Activated CD8-positive, alpha-beta memory T cell treated with anti-CD3 and anti-CD28 coated beads, Interleukin-2, amount 10 ng/mL, durations not matched to agents 7 days and 5 days (primary cell): ENCODE data around the gene GLT1D1. TPM values are rescaled to one million over a fixed set of nuclear protein-coding genes. Genes with fewer than 3 reads are reported as not detected.
"Not testable (repeated sequence)": the region's sequence is repeated elsewhere in the genome, so short reads cannot be mapped to it uniquely, and the experiment has no call there.

Experiments used
- ATAC-seq: fragments of 150-1000 bp; cut with Tn5 transposase; one replicate; pipeline ENCODE4 v1.10.0; 2021; ENCODE audit warnings: moderate library complexity
- CTCF ChIA-PET: fragments of 350-600 bp; sonication (Branson Sonifier 250); formaldehyde crosslinking; loops from one replicate; lab custom pipeline; 2021; ENCODE audit warnings: antibody characterized with exemption; lab: Charles Lee
- DNase-seq: peaks from one replicate; pipeline ENCODE4 v3.0.0-alpha.2; 2020
- H3K27ac Mint-ChIP-seq: one replicate; pipeline ENCODE4 v1.8.0; 2021; ENCODE audit warnings: mild to moderate bottlenecking, mixed read lengths
- H3K27me3 Mint-ChIP-seq: one replicate; pipeline ENCODE4 v1.8.0; 2021; ENCODE audit warnings: mixed read lengths
- H3K36me3 Mint-ChIP-seq: one replicate; pipeline ENCODE4 v1.8.0; 2021; ENCODE audit warnings: mild to moderate bottlenecking, mixed read lengths
- H3K4me1 Mint-ChIP-seq: one replicate; pipeline ENCODE4 v1.8.0; 2021; ENCODE audit warnings: mixed read lengths
- H3K4me3 Mint-ChIP-seq: one replicate; pipeline ENCODE4 v1.8.0; 2021; ENCODE audit warnings: mild to moderate bottlenecking, moderate library complexity, mixed read lengths
- H3K9me3 Mint-ChIP-seq: one replicate; pipeline ENCODE4 v1.8.0; 2022; ENCODE audit warnings: low read depth, mixed read lengths
- total RNA-seq, 2 experiments: library from RNA; stranded (reverse); gene quantifications; one replicate each; pipeline ENCODE4 v1.2.3, GENCODE V29; 2021

The GLT1D1 gene
- total RNA-seq, 2 experiments from 2014 or later: 0.12 to 0.70 TPM

GRCh38 chr12:128827724-128828123 is 25.6 kb upstream of the GLT1D1 start:
- Mint-ChIP-seq H3K27ac (no peak overlapping the region), H3K9me3 (no peaks in the 10 kb centered on the region), H3K4me3 (no peak overlapping the region), H3K27me3 (peaks cover 4% of the 10 kb centered on the region), H3K4me1 (peaks cover 28% of the 10 kb centered on the region), H3K36me3 (peaks cover 4% of the 10 kb centered on the region)
- DNase-seq (no peak), ATAC-seq (no peak)
- CTCF ChIA-PET: no interaction called here

GRCh38 chr12:128829861-128830504 is 23.3 kb upstream of the GLT1D1 start:
- H3K36me3 Mint-ChIP-seq: peaks cover 4% of the 10 kb centered on the region
- peaks cover 20% of the 10 kb centered on the region for H3K4me1 Mint-ChIP-seq
- peak overlapping the region; percentile 87 for H3K27ac Mint-ChIP-seq
- ATAC-seq: peak; percentile 76
- H3K4me3 Mint-ChIP-seq: peak overlapping the region; percentile 58
- peak; percentile 63 for DNase-seq
- peaks cover 4% of the 10 kb centered on the region for H3K27me3 Mint-ChIP-seq
- CTCF ChIA-PET: no interaction called here
- no peaks in the 10 kb centered on the region for H3K9me3 Mint-ChIP-seq

GRCh38 chr12:128830505-128830893 is 22.8 kb upstream of the GLT1D1 start:
- peaks cover 4% of the 10 kb centered on the region for H3K36me3 Mint-ChIP-seq
- DNase-seq (no peak), ATAC-seq (peak; percentile 62)
- peaks cover 20% of the 10 kb centered on the region for H3K4me1 Mint-ChIP-seq
- no peaks in the 10 kb centered on the region for H3K9me3 Mint-ChIP-seq
- H3K27me3 Mint-ChIP-seq: peaks cover 4% of the 10 kb centered on the region
- CTCF ChIA-PET: no interaction called here
- peak overlapping the region; percentile 87 for H3K27ac Mint-ChIP-seq
- peak overlapping the region; percentile 58 for H3K4me3 Mint-ChIP-seq

DNA sequence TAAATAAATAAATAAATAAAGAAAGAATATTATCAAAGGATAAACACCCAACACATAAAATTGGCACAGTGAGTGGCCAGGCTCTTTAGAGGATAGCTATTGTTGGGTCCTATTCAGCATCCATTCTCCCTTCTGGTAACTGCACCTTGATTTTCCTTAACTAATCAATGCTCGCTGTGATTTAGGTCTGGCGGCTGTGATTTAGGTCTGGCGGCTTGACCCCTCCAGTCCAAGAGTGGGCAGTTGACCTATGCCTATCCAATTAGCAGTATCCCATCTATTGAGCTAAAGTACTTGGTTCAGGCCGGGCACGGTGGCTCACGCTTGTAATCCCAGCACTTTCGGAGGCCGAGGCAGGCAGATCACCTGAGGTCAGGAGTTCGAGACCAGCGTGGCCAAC is 19.9 kb upstream of the GLT1D1 start:
- DNase-seq (no peak), ATAC-seq (no peak)
- H3K36me3 Mint-ChIP-seq: peaks cover 3% of the 10 kb centered on the region
- no peak overlapping the region for H3K27ac Mint-ChIP-seq
- CTCF ChIA-PET: no interaction called here
- no peaks in the 10 kb centered on the region for H3K9me3 Mint-ChIP-seq
- H3K27me3 Mint-ChIP-seq: peaks cover 4% of the 10 kb centered on the region
- H3K4me3 Mint-ChIP-seq: no peak overlapping the region
- peaks cover 20% of the 10 kb centered on the region for H3K4me1 Mint-ChIP-seq

- H3K27ac Mint-ChIP-seq, H3K36me3 Mint-ChIP-seq, CTCF ChIA-PET, DNase-seq, H3K4me3 Mint-ChIP-seq, ATAC-seq, H3K9me3 Mint-ChIP-seq: not testable (repeated sequence)
- Mint-ChIP-seq H3K27me3 (peaks cover 17% of the 10 kb centered on the region), H3K4me1 (peaks cover 13% of the 10 kb centered on the region)
Observed at GRCh38 chr12:128839885-128840284, 13.4 kb upstream of the GLT1D1 start.

DNA sequence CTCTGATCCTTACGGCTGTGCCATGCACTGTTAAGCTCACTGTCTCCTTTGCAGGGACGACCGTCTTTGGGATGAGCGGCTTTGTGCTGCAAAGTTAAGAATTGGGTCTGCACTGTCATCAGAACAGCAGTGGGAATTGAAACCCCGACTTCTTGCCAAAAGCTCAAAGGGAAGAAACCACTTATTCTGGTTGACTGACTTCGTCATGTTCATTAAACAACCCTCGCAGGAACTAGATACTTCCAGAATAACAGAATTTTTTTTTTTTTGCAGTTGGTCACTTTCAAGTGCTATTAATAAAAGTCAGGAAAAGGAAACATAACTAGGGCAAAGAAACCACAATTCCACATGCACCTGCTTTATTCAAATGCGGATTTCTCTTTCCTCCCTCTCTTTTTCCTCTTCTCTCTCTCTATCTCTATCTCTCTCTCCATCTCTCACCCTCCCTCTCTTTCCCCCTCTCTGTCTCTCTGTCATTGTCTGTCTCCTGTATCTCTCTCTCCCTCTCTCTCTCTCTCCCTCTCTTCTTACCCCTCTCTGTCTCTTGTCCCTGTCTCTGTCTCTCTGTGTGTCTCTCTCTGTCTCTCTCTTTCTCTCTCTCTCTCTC is 12.3 kb upstream of the GLT1D1 start:
- Mint-ChIP-seq H3K4me3 (no peak overlapping the region), H3K27ac (no peak overlapping the region), H3K36me3 (no peaks in the 10 kb centered on the region), H3K27me3 (peaks cover 17% of the 10 kb centered on the region), H3K4me1 (peaks cover 13% of the 10 kb centered on the region), H3K9me3 (no peaks in the 10 kb centered on the region)
- CTCF ChIA-PET: no interaction called here
- no peak for DNase-seq
- no peak for ATAC-seq

GRCh38 chr12:128842579-128842978 is 10.7 kb upstream of the GLT1D1 start:
- CTCF ChIA-PET: no interaction called here
- no peaks in the 10 kb centered on the region for H3K36me3 Mint-ChIP-seq
- H3K4me3 Mint-ChIP-seq: no peak overlapping the region
- H3K4me1 Mint-ChIP-seq: peaks cover 13% of the 10 kb centered on the region
- ATAC-seq (no peak), DNase-seq (no peak)
- peaks cover 17% of the 10 kb centered on the region for H3K27me3 Mint-ChIP-seq
- H3K9me3 Mint-ChIP-seq: no peaks in the 10 kb centered on the region
- no peak overlapping the region for H3K27ac Mint-ChIP-seq

GRCh38 chr12:128843538-128843937 is 9.7 kb upstream of the GLT1D1 start:
- Mint-ChIP-seq H3K27me3 (peaks cover 17% of the 10 kb centered on the region), H3K4me1 (peaks cover 13% of the 10 kb centered on the region), H3K4me3 (no peak overlapping the region), H3K27ac (no peak overlapping the region), H3K9me3 (no peaks in the 10 kb centered on the region), H3K36me3 (no peaks in the 10 kb centered on the region)
- ATAC-seq: no peak
- CTCF ChIA-PET: interaction anchor here (0.6 kb wide), 1 partner anchor 960 kb away, joined by 3 read pairs; no protein-coding TSS in a partner anchor
- no peak for DNase-seq

DNA sequence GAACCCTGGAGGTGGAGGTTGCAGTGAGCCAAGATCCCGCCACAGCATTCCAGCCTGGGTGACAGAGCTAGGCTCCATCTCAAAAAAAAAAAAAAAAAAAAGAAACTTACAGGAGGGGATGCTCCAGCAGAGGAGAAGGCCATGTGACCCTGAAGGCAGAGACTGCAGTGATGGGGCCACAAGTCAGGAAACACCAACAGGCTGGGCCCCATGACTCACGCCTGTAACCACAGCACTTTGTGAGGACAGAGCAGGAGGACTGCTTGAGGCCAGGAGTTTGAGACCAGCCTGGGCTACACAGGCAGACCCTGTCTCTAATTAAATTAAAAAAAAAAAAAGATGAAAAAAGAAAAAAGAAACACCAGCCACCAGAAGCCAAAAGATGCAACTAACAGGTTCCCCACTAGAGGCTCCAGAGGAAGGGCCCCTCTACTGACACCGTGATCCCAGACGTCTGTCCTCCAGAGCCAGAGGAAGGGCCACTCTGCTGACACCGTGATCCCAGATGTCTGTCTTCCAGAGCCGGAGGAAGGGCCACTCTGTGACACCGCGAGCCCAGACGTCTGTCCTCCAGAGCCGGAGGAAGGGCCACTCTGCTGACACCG is 9.1 kb upstream of the GLT1D1 start:
- no peak overlapping the region for H3K4me3 Mint-ChIP-seq
- CTCF ChIA-PET: interaction anchor here (0.6 kb wide), 1 partner anchor 960 kb away, joined by 3 read pairs; no protein-coding TSS in a partner anchor
- peaks cover 13% of the 10 kb centered on the region for H3K4me1 Mint-ChIP-seq
- H3K27me3 Mint-ChIP-seq: peaks cover 17% of the 10 kb centered on the region
- ATAC-seq: peak; percentile 63
- DNase-seq: peak; percentile 61
- H3K36me3 Mint-ChIP-seq: no peaks in the 10 kb centered on the region
- H3K9me3 Mint-ChIP-seq: no peaks in the 10 kb centered on the region
- H3K27ac Mint-ChIP-seq: no peak overlapping the region

- H3K4me1 Mint-ChIP-seq, ATAC-seq, H3K9me3 Mint-ChIP-seq, H3K27ac Mint-ChIP-seq, H3K36me3 Mint-ChIP-seq, H3K27me3 Mint-ChIP-seq, CTCF ChIA-PET, DNase-seq, H3K4me3 Mint-ChIP-seq: not testable (repeated sequence)
Observed at GRCh38 chr12:128846671-128847070, 6.6 kb upstream of the GLT1D1 start.

DNA sequence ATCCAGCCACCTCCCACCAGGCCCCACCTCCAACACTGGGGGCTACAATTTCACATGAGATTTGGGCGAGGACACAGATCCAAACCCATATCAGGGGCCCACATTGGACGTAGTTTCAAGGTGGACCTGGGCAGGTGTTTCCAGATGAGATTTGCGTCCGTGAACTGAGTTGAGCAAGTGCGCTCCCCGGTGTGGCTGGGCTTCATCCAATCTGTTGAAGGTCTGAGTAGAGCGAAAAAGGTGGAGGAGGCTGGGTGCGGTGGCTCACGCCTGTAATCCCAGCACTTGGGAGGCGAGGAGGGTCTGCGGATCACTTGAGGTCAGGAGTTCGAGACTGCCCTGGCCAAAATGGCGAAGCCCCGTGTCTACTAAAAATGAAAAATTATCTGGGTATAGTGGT is 4.9 kb upstream of the GLT1D1 start:
- DNase-seq: no peak

DNA sequence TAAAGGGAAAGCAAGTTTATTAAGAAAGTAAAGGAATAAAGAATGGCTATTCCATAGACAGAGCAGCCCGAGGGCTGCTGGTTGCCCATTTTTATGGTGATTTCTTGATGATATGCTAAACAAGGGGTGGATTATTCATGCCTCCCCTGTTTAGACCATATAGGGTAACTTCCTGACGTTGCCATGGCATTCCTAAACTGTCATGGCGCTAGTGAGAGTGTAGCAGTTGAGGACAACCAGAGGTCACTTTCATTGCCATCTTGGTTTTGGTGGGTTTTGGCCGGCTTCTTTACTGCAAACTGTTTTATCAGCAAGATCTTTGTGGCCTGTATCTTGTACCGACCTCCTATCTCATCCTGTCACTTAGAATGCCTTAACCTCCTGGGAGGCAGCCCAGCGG is 3.5 kb upstream of the GLT1D1 start:
- H3K27ac Mint-ChIP-seq, CTCF ChIA-PET: not testable (repeated sequence)

More for the DNA sequence above, 4.9 kb upstream of the GLT1D1 start:
- H3K27me3 Mint-ChIP-seq: peaks cover 17% of the 10 kb centered on the region
- H3K9me3 Mint-ChIP-seq: no peaks in the 10 kb centered on the region
- ATAC-seq: no peak
- CTCF ChIA-PET: interaction anchor here (0.9 kb wide), 1 partner anchor 15 kb away, joined by 3 read pairs; no protein-coding TSS in a partner anchor
- H3K27ac Mint-ChIP-seq: no peak overlapping the region
- H3K36me3 Mint-ChIP-seq: no peaks in the 10 kb centered on the region
- H3K4me3 Mint-ChIP-seq: no peak overlapping the region
- H3K4me1 Mint-ChIP-seq: peaks cover 2% of the 10 kb centered on the region

GRCh38 chr12:128850400-128850799 is 2.9 kb upstream of the GLT1D1 start:
- DNase-seq: no peak
- H3K36me3 Mint-ChIP-seq: no peaks in the 10 kb centered on the region
- no peak for ATAC-seq
- no peak overlapping the region for H3K27ac Mint-ChIP-seq
- CTCF ChIA-PET: no interaction called here
- H3K27me3 Mint-ChIP-seq: peaks cover 28% of the 10 kb centered on the region
- no peaks in the 10 kb centered on the region for H3K9me3 Mint-ChIP-seq
- H3K4me3 Mint-ChIP-seq: no peak overlapping the region
- H3K4me1 Mint-ChIP-seq: no peaks in the 10 kb centered on the region

More for the DNA sequence above, 3.5 kb upstream of the GLT1D1 start:
- H3K36me3 Mint-ChIP-seq, H3K4me1 Mint-ChIP-seq, DNase-seq, H3K4me3 Mint-ChIP-seq, H3K9me3 Mint-ChIP-seq, ATAC-seq: not testable (repeated sequence)
- H3K27me3 Mint-ChIP-seq: peaks cover 25% of the 10 kb centered on the region

DNA sequence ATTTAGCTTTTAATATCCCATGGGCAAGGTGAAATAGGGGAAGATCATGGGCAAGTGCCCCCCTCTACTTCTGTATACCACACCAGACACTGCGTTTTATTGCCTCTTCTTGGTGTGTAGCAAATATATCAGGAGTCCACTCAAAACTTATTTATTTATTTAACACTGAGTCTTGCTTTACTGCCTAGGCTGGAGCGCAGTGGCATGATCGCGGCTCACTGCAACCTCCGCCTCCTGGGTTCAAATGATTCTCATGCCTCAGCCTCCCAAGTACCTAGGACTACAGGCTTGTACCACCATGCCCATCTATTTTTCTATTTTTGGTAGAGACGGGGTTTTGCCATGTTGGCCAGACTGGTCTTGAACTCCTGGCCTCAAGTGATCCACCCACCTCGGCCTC is 1.8 kb upstream of the GLT1D1 start:
- DNase-seq, H3K4me3 Mint-ChIP-seq, H3K9me3 Mint-ChIP-seq, ATAC-seq, H3K36me3 Mint-ChIP-seq, H3K27ac Mint-ChIP-seq, H3K4me1 Mint-ChIP-seq, CTCF ChIA-PET: not testable (repeated sequence)
- H3K27me3 Mint-ChIP-seq: peaks cover 32% of the 10 kb centered on the region
